ENCODE measurements around the gene ACBD6. TPM values are rescaled to one million over a fixed set of nuclear protein-coding genes. Genes with fewer than 3 reads are reported as not detected.

The ACBD6 gene
- total and polyA plus RNA-seq, 2 experiments from 2014 or later, result 75.7 to 88.8 TPM

DNA sequence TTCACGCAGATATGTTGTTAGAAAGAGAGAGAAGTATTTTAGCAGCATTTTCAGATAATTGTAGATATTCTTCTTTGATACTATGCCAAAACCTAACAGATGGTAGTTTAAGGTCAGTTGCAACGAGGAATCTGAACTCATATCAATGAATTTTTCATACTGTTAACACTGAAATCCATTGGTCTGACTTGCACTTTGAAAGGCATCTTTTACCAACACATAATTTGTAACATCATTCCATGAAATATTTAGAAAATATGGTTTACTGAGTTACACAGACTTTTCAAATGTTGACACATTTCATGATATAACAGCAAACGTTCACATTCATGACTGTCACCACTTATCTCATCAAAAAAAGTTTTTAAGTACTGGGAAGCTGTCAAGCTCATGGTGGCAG is 4.6 kb downstream of the ACBD6 start:
- Mint-ChIP-seq H3K27ac (no peak overlapping the region), H3K4me3 (no peak overlapping the region), H3K36me3 (ENCODE audit: low read depth) (peaks cover 43% of the 10 kb centered on the region), H3K4me1 (peaks cover 19% of the 10 kb centered on the region), H3K27me3 (ENCODE audit: insufficient read depth, low read depth, poor library complexity) (peaks cover 2% of the 10 kb centered on the region), H3K9me3 (no peaks in the 10 kb centered on the region)
- no peak for ATAC-seq
- Histone ChIP-seq H3K4me3 (no peak overlapping the region), H3K27ac (ENCODE audit: low read depth) (no peak overlapping the region), H3K4me2 (no peak overlapping the region), H3K79me2 (replicated peaks; ENCODE audit: insufficient read depth) (peaks cover 57% of the 10 kb centered on the region), H3F3A (replicated peaks; ENCODE audit: low read depth) (peaks cover 7% of the 10 kb centered on the region; the same call in 1 of the 2 replicates), H4K20me1 (replicated peaks; ENCODE audit: insufficient read depth) (no peaks in the 10 kb centered on the region; the same call in 1 of the 2 replicates), H3K27me3 (ENCODE audit: insufficient read depth) (no peaks in the 10 kb centered on the region), H3K36me3 (ENCODE audit: insufficient read depth) (peaks cover 14% of the 10 kb centered on the region; the same call in 1 of the 2 replicates), H3K9me2 (ENCODE audit: insufficient read depth) (no peaks in the 10 kb centered on the region), H3K4me1 (ENCODE audit: insufficient read depth) (peaks cover 8% of the 10 kb centered on the region), H2AFZ (no peak overlapping the region)
- DNase-seq (ENCODE audit: low spot score), result no peak
- TF ChIP-seq EZH2 (IDR thresholded peaks at IDR 0.05; ENCODE audit: low read depth, unreplicated experiment) (no peak), CREB1 (CRISPR knock-in tag; IDR thresholded peaks at IDR 0.05; ENCODE audit: low read depth) (no peak), ZNF331 (CRISPR knock-in tag; IDR thresholded peaks at IDR 0.05; ENCODE audit: low read depth) (no peak), NANOG (IDR thresholded peaks at IDR 0.05; ENCODE audit: borderline replicate concordance) (no peak)
- TF ChIP-seq, protein P1, sequence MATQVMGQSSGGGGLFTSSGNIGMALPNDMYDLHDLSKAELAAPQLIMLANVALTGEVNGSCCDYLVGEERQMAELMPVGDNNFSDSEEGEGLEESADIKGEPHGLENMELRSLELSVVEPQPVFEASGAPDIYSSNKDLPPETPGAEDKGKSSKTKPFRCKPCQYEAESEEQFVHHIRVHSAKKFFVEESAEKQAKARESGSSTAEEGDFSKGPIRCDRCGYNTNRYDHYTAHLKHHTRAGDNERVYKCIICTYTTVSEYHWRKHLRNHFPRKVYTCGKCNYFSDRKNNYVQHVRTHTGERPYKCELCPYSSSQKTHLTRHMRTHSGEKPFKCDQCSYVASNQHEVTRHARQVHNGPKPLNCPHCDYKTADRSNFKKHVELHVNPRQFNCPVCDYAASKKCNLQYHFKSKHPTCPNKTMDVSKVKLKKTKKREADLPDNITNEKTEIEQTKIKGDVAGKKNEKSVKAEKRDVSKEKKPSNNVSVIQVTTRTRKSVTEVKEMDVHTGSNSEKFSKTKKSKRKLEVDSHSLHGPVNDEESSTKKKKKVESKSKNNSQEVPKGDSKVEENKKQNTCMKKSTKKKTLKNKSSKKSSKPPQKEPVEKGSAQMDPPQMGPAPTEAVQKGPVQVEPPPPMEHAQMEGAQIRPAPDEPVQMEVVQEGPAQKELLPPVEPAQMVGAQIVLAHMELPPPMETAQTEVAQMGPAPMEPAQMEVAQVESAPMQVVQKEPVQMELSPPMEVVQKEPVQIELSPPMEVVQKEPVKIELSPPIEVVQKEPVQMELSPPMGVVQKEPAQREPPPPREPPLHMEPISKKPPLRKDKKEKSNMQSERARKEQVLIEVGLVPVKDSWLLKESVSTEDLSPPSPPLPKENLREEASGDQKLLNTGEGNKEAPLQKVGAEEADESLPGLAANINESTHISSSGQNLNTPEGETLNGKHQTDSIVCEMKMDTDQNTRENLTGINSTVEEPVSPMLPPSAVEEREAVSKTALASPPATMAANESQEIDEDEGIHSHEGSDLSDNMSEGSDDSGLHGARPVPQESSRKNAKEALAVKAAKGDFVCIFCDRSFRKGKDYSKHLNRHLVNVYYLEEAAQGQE (IDR thresholded peaks at IDR 0.05; ENCODE audit: unreplicated experiment), result no peak
- TF ChIP-seq, protein P2, sequence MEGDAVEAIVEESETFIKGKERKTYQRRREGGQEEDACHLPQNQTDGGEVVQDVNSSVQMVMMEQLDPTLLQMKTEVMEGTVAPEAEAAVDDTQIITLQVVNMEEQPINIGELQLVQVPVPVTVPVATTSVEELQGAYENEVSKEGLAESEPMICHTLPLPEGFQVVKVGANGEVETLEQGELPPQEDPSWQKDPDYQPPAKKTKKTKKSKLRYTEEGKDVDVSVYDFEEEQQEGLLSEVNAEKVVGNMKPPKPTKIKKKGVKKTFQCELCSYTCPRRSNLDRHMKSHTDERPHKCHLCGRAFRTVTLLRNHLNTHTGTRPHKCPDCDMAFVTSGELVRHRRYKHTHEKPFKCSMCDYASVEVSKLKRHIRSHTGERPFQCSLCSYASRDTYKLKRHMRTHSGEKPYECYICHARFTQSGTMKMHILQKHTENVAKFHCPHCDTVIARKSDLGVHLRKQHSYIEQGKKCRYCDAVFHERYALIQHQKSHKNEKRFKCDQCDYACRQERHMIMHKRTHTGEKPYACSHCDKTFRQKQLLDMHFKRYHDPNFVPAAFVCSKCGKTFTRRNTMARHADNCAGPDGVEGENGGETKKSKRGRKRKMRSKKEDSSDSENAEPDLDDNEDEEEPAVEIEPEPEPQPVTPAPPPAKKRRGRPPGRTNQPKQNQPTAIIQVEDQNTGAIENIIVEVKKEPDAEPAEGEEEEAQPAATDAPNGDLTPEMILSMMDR (conservative IDR thresholded peaks at IDR 0.05; ENCODE audit: low read depth in 2 of 2), result no peak

DNA sequence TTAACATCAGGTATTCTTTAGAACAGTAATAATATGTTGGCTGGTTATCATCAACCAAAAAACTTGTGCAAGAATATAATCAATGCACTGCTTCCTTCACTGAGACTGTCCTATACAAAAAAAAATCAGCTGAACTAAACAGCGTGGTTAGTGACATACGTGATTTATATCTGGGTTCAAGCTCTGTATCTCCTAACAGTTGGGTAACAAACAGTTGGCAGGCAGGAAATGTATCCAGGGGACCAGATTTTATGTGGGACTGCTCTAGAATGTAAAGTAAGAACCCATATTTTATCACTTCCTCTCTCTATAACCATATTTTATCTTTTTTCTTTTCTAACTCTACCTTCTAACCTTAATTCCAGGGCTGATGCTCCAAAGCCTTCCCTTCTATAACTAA is 8.0 kb downstream of the ACBD6 start:
- H2AFZ ChIP-seq, result no peak overlapping the region
- no peaks in the 10 kb centered on the region for H3K27me3 ChIP-seq (ENCODE audit: insufficient read depth)
- ATAC-seq (no peak), DNase-seq (ENCODE audit: low spot score) (no peak)
- no peaks in the 10 kb centered on the region for H3K4me1 ChIP-seq (ENCODE audit: insufficient read depth)
- no peak overlapping the region for H3K27ac Mint-ChIP-seq
- H4K20me1 ChIP-seq (replicated peaks; ENCODE audit: insufficient read depth), result no peaks in the 10 kb centered on the region; the same call in 1 of the 2 replicates
- no peak overlapping the region for H3K27ac ChIP-seq (ENCODE audit: low read depth)
- H3K79me2 ChIP-seq (replicated peaks; ENCODE audit: insufficient read depth), result peaks cover 31% of the 10 kb centered on the region
- peaks cover 6% of the 10 kb centered on the region; the same call in 1 of the 3 replicates for H3K4me1 Mint-ChIP-seq
- no peaks in the 10 kb centered on the region for H3K9me2 ChIP-seq (ENCODE audit: insufficient read depth)
- peaks cover 14% of the 10 kb centered on the region; the same call in 1 of the 2 replicates for H3K36me3 ChIP-seq (ENCODE audit: insufficient read depth)
- no peaks in the 10 kb centered on the region for H3K9me3 Mint-ChIP-seq
- H3K4me3 ChIP-seq, result no peak overlapping the region
- no peaks in the 10 kb centered on the region for H3F3A ChIP-seq (replicated peaks; ENCODE audit: low read depth)
- peaks cover 2% of the 10 kb centered on the region for H3K27me3 Mint-ChIP-seq (ENCODE audit: insufficient read depth, low read depth, poor library complexity)
- peaks cover 19% of the 10 kb centered on the region for H3K36me3 Mint-ChIP-seq (ENCODE audit: low read depth)
- no peak overlapping the region for H3K4me3 Mint-ChIP-seq
- no peak overlapping the region for H3K4me2 ChIP-seq
- TF ChIP-seq, protein P1 (IDR thresholded peaks at IDR 0.05; ENCODE audit: unreplicated experiment), result no peak
- TF ChIP-seq CREB1 (CRISPR knock-in tag; IDR thresholded peaks at IDR 0.05; ENCODE audit: low read depth) (no peak), NANOG (IDR thresholded peaks at IDR 0.05; ENCODE audit: borderline replicate concordance) (no peak), ZNF331 (CRISPR knock-in tag; IDR thresholded peaks at IDR 0.05; ENCODE audit: low read depth) (no peak), STAT1 (IDR thresholded peaks at IDR 0.05; ENCODE audit: unreplicated experiment) (no peak), EZH2 (IDR thresholded peaks at IDR 0.05; ENCODE audit: low read depth, unreplicated experiment) (no peak), JUNB (IDR thresholded peaks at IDR 0.05; ENCODE audit: unreplicated experiment) (no peak), ZNF114 (CRISPR knock-in tag; IDR thresholded peaks at IDR 0.05) (no peak), POLR2AphosphoS5 (IDR thresholded peaks at IDR 0.05; ENCODE audit: low read depth) (no peak)
- TF ChIP-seq, protein P3, sequence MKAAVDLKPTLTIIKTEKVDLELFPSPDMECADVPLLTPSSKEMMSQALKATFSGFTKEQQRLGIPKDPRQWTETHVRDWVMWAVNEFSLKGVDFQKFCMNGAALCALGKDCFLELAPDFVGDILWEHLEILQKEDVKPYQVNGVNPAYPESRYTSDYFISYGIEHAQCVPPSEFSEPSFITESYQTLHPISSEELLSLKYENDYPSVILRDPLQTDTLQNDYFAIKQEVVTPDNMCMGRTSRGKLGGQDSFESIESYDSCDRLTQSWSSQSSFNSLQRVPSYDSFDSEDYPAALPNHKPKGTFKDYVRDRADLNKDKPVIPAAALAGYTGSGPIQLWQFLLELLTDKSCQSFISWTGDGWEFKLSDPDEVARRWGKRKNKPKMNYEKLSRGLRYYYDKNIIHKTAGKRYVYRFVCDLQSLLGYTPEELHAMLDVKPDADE (IDR thresholded peaks at IDR 0.05), result no peak
- TF ChIP-seq, protein P2 (conservative IDR thresholded peaks at IDR 0.05; ENCODE audit: low read depth in 2 of 2), result no peak
